SIG-M5 treated with dmso at 0.1 percent for 504 hours (cell line): ENCODE data around the gene PROK2.

ENCODE experiments used
- DNase-seq: peaks from one replicate; lab custom pipeline; 2025; ENCODE audit not compliant: unreplicated experiment; lab: John Stamatoyannopoulos, UW

The PROK2 gene

GRCh38 chr3:71751602-71752001 lies 33.3 kb downstream of the PROK2 start:
- no peak for DNase-seq

- no peak for DNase-seq
Measured at GRCh38 chr3:71744738-71745137, 40.2 kb downstream of the PROK2 start.

- DNase-seq = no peak
Measured at GRCh38 chr3:71742621-71743020, 42.3 kb downstream of the PROK2 start.

- DNase-seq = no peak
Measured at GRCh38 chr3:71734881-71735280, 50.1 kb downstream of the PROK2 start.

- no peak for DNase-seq
Measured at GRCh38 chr3:71733319-71733718, 51.6 kb downstream of the PROK2 start.

GRCh38 chr3:71732637-71733036 lies 52.3 kb downstream of the PROK2 start:
- DNase-seq = no peak

- no peak for DNase-seq
Measured at GRCh38 chr3:71728632-71729342, 56.2 kb downstream of the PROK2 start.

GRCh38 chr3:71726146-71726545 lies 58.8 kb downstream of the PROK2 start:
- no peak for DNase-seq

GRCh38 chr3:71725271-71725991 lies 59.5 kb downstream of the PROK2 start, which contains the start of gene EIF4E3:
Gene EIF4E3, minus strand, starts transcription at chr3:71725402. Its CDS starts 35 bp downstream, at chr3:71725367.
- no peak for DNase-seq

GRCh38 chr3:71724584-71725270 lies 60.2 kb downstream of the PROK2 start:
- no peak for DNase-seq

- DNase-seq = no peak
Measured at GRCh38 chr3:71724171-71724453, 60.8 kb downstream of the PROK2 start.

GRCh38 chr3:71723452-71724170 lies 61.3 kb downstream of the PROK2 start:
- no peak for DNase-seq

GRCh38 chr3:71722693-71723092 lies 62.3 kb downstream of the PROK2 start:
- DNase-seq = no peak
